Measurements from ENCODE around the gene IQSEC1.

IQSEC1 gene

DNA sequence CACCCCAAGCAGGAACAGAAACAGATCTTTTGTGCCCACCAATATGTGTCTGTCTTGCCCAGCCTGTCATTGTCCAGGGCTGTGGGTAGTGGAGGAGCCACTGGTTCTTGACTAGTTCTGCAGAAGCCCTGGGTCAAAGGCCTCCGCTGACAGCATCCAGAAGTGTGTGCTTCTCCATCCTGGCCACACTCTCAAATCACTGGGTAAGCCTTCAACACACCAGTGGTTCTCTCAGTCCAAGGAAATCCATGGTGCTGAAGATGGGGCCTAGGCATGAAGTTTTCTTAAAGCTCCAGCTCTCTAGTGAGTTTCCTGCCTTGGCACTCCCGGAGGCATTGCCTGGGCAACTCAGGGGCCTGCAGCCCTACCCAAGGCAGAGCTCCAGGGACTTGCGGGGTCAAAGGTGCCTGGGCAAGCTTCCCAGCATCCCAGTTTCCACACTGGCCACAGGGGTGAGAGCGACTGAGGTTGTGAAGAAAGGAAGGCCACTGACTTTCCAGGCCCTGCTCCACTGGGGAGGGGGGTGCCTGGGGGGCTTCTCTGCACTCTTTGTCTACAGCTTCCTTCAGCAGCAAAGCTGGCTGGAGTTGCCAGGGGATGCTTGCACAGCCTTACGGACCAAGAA lies 193.9 kb downstream of the IQSEC1 start:
- no peak for TF ChIP-seq POLR2AphosphoS5 (IDR thresholded peaks at IDR 0.05; ENCODE audit: low read depth, low read length)
- TF ChIP-seq, protein P1, sequence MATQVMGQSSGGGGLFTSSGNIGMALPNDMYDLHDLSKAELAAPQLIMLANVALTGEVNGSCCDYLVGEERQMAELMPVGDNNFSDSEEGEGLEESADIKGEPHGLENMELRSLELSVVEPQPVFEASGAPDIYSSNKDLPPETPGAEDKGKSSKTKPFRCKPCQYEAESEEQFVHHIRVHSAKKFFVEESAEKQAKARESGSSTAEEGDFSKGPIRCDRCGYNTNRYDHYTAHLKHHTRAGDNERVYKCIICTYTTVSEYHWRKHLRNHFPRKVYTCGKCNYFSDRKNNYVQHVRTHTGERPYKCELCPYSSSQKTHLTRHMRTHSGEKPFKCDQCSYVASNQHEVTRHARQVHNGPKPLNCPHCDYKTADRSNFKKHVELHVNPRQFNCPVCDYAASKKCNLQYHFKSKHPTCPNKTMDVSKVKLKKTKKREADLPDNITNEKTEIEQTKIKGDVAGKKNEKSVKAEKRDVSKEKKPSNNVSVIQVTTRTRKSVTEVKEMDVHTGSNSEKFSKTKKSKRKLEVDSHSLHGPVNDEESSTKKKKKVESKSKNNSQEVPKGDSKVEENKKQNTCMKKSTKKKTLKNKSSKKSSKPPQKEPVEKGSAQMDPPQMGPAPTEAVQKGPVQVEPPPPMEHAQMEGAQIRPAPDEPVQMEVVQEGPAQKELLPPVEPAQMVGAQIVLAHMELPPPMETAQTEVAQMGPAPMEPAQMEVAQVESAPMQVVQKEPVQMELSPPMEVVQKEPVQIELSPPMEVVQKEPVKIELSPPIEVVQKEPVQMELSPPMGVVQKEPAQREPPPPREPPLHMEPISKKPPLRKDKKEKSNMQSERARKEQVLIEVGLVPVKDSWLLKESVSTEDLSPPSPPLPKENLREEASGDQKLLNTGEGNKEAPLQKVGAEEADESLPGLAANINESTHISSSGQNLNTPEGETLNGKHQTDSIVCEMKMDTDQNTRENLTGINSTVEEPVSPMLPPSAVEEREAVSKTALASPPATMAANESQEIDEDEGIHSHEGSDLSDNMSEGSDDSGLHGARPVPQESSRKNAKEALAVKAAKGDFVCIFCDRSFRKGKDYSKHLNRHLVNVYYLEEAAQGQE (IDR thresholded peaks at IDR 0.05; ENCODE audit: insufficient read depth in 1 of 2, low read depth in 2 of 2, low read length in 2 of 2), result peak; percentile 17 to 85; a peak in 3 of 4 replicates

DNA sequence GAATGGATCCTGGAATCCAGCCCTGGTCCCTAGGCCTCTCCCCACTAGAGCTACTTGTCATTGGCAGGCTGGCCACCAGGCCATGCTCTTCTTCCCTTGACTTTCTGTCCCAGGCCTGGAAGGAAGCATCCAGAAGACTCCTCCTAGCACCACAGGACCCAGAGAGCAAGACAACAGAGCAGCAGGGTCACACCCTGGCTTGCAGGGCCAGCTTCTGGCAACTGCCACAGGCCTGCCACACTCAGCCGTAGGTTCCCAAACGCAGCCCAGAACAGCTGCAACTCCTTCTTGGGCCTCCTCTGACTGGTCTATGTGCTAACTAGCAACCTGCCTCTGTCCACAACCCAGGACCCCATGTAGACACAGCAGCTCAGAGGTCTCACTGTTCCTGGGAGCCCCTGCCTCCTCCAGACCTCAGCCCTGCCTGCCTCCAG lies 195.1 kb downstream of the IQSEC1 start:
- TF ChIP-seq POLR2AphosphoS5 (IDR thresholded peaks at IDR 0.05; ENCODE audit: low read depth, low read length) (no peak), FOXP2 (optimal IDR thresholded peaks at IDR 0.05; ENCODE audit: borderline replicate concordance, extremely low read depth, extremely low read length, insufficient read depth) (no peak), TAF1 (IDR thresholded peaks at IDR 0.05; ENCODE audit: borderline replicate concordance, insufficient read depth, low read length) (no peak), SIN3A (IDR thresholded peaks at IDR 0.05; ENCODE audit: borderline replicate concordance, insufficient read depth, low read length) (no peak)
- TF ChIP-seq, protein P1 (IDR thresholded peaks at IDR 0.05; ENCODE audit: insufficient read depth in 1 of 2, low read depth in 2 of 2, low read length in 2 of 2), result no peak

DNA sequence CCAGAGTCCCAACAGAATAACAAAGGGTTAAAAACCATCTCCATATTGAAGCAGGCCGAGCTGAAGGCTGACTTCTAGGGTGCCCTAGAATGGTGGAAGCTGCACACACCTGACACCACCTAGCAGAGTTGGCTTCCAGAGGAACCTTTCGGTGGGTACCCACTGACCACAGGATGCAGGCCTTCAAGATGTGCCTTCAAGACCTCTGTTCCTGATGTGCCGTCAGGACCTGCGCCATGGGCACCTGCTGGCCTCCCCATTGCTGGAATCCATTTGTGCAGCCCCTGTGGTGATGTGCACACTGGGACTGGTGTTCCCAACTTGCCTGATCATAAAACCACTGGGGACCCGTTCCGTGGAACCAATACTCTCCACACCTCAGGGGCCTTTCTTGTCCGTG lies 196.2 kb downstream of the IQSEC1 start:
- TF ChIP-seq FOXP2 (optimal IDR thresholded peaks at IDR 0.05; ENCODE audit: borderline replicate concordance, extremely low read depth, extremely low read length, insufficient read depth) (no peak), TAF1 (IDR thresholded peaks at IDR 0.05; ENCODE audit: borderline replicate concordance, insufficient read depth, low read length) (no peak), SIN3A (IDR thresholded peaks at IDR 0.05; ENCODE audit: borderline replicate concordance, insufficient read depth, low read length) (no peak), POLR2AphosphoS5 (IDR thresholded peaks at IDR 0.05; ENCODE audit: low read depth, low read length) (no peak)
- TF ChIP-seq, protein P1 (IDR thresholded peaks at IDR 0.05; ENCODE audit: insufficient read depth in 1 of 2, low read depth in 2 of 2, low read length in 2 of 2), result no peak

DNA sequence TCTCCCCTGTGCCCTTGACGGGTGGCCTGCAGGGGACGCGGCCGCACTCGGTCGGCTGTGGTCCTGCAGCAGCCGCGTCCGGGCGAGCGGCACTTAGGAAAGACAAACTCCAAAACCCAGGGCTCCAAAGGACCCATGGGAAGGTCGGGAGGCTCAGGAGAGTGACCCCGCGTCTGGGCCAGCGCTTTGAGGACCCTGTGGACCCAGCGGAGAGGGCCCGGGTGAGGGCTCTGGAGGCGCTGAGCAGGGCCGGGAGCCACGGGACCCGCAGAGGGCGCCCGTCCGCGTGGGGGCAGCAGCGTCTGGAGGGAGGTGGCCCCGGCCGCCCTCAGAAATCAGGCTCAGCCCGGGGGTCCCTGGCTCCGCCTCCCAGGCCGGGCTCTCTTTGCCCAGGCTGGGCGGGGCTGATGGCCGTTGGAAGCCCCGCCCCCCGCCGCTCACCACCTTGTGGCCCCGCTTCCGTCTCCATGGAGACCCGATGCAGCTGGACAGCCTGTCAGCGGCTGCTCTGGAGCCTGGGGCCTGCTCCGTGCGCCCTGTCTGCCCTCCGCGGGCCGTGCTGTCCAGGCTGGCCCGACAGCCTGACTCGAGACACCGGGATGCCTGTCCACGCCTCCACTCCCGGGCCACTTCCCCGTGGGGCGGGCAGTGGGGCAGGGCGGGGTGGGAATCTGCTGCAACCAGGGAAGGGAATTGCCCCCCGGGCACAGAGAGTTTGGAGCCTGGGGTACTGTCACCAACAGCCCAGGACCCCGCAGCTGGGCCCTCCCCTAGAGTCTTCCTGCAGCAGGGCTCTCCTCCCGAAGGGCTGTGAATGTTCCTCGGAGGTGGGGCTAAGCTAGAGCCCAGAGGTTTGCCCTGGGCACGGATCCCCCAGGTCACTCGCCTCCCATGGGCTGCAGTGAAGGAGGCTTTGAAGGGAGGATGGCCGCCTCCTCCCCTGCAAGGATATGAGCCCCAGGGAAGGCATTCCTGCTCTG lies 197.1 kb downstream of the IQSEC1 start:
- TF ChIP-seq POLR2AphosphoS5 (IDR thresholded peaks at IDR 0.05; ENCODE audit: low read depth, low read length) (no peak), SIN3A (IDR thresholded peaks at IDR 0.05; ENCODE audit: borderline replicate concordance, insufficient read depth, low read length) (no peak), FOXP2 (optimal IDR thresholded peaks at IDR 0.05; ENCODE audit: borderline replicate concordance, extremely low read depth, extremely low read length, insufficient read depth) (no peak), TAF1 (IDR thresholded peaks at IDR 0.05; ENCODE audit: borderline replicate concordance, insufficient read depth, low read length) (no peak)
- TF ChIP-seq, protein P1 (IDR thresholded peaks at IDR 0.05; ENCODE audit: insufficient read depth in 1 of 2, low read depth in 2 of 2, low read length in 2 of 2), result no peak
